Sigmoid colon (tissue), 7 donors: Measurements from ENCODE around the gene ZFAND3. TPM values are rescaled to one million over a fixed set of nuclear protein-coding genes. Genes with fewer than 3 reads are reported as not detected.

ENCODE experiments used
- DNase-seq: peaks from one replicate; pipeline ENCODE4 v3.0.0-alpha.2; 2019
- H3K27ac ChIP-seq, 4 donors: fragments of 200-600 bp; sonication (generic); one replicate each; pipeline ENCODE4 v1.5.1; 2016 to 2019; ENCODE audit warnings: mild to moderate bottlenecking in 1 of 4
- H3K27me3 ChIP-seq, 3 donors: fragments of 200-600 bp; sonication (generic); one replicate each; pipeline ENCODE4 v1.5.1; 2019; ENCODE audit warnings: mild to moderate bottlenecking in 1 of 3
- H3K36me3 ChIP-seq, 4 donors: fragments of 200-600 bp; sonication (generic); one replicate each; pipeline ENCODE4 v1.5.1; 2016 to 2019
- H3K4me1 ChIP-seq, 4 donors: fragments of 200-600 bp; sonication (generic); one replicate each; pipeline ENCODE4 v1.5.1; 2017 to 2019
- H3K4me3 ChIP-seq, 4 donors: fragments of 200-600 bp; sonication (generic); one replicate each; pipeline ENCODE4 v1.5.1; 2017 to 2019; ENCODE audit warnings: mild to moderate bottlenecking in 2 of 4, moderate library complexity in 1 of 4
- H3K9me3 ChIP-seq, 4 donors: fragments of 200-600 bp in 3 of 4; sonication (generic) in 3 of 4; one replicate each; pipeline versions ENCODE4 v1.5.1 to v1.6.1; 2013 to 2019
- EP300 ChIP-seq, 4 donors: sonication (generic); formaldehyde crosslinking; IDR thresholded peaks; one replicate each; pipeline ENCODE4 v1.6.1; 2017; ENCODE audit warnings: antibody characterized with exemption in 4 of 4
- POLR2A ChIP-seq, 2 donors: fragments of 450-650 bp; IDR thresholded peaks; one replicate each; pipeline ENCODE4 v1.6.1; 2016; ENCODE audit warnings: antibody characterized with exemption in 2 of 2, mild to moderate bottlenecking in 2 of 2, moderate library complexity in 2 of 2
- POLR2AphosphoS5 ChIP-seq, 4 donors: sonication (generic); formaldehyde crosslinking; IDR thresholded peaks; one replicate each; pipeline ENCODE4 v1.6.1; 2017; ENCODE audit warnings: antibody characterized with exemption in 4 of 4
- WGBS, 2 donors: extraction: QIAGEN DNeasy Blood & Tissue Kit; methylation state at CpG; one replicate each; pipeline ENCODE4 v1.1.7; 2013; 5-methylcytosine and 5-hydroxymethylcytosine counted together
- intact Hi-C: fragments of 100-400 bp; cut with DNase I; formaldehyde crosslinking; loops from one replicate; pipeline ENCODE4 v1.15.1; 2023
- polyA plus RNA-seq, 3 donors: library from polyadenylated mRNA; stranded (reverse); fragments of 200-250 nt; gene quantifications; one replicate each; pipeline ENCODE4 v1.2.3, GENCODE V29; 2013
- total RNA-seq, 4 donors: library from RNA; depleted of rRNA; stranded (reverse); fragments of >200 nt; gene quantifications; one replicate each; pipeline ENCODE4 v1.1.0, GENCODE V29; 2016
- TF ChIP-seq, protein P1 (sequence below), 4 experiments: fragments of 450-650 bp in 3 of 4; fragments of 200-600 bp in 1 of 4; IDR thresholded peaks; one replicate each; pipeline ENCODE4 v1.5.1; 2016 to 2019; ENCODE audit warnings: antibody characterized with exemption in 4 of 4, mild to moderate bottlenecking in 3 of 4, moderate library complexity in 2 of 4
- donor health status: healthy with polysubstance abuse.
- donor health status: Bipolar disorder and iron deficiency.
- donor health status: healthy.

ZFAND3 gene
- total and polyA plus RNA-seq, 7 donors: 32.4 to 54.8 (median 39.0) TPM

DNA sequence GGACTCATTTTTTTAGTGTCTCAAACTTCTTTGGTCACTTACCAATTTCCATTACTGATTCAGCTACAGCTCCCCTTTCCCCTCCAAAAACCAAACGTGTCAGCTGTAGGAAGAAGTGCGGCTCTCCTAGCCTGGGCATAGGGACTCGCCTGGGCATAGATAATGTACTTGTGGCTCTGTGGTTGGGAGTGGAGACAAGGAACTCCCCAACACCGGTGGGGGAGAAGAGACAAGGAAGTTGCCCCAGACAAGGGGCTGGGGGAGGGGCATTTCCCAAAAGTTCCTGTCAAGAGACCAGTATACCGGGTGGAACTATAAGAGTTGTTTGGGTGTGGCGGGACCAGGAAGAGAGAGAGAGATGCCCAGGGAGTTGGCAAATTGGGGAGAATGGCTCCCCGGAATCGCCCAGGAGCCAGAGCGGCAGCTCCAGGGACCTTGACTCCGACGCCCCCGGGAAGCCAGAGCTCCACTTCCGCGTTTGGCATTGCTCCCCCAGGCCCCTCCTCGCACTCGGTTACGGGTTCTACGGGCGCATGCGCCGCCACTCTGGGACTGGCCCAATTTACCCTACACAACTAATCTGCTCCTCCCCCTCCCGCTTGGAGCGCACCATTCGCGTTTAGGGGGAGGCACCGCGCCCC lies 871 bp upstream of the ZFAND3 start:
- H3K4me3 ChIP-seq: peak overlapping the region; percentile 88 to 94 (median 93)
- H3K9me3 ChIP-seq: no peaks in the 10 kb centered on the region
- WGBS, 2 donors: 0 to 1% methylated on average over 27 of the region's 27 CpGs
- TF ChIP-seq, protein P1, sequence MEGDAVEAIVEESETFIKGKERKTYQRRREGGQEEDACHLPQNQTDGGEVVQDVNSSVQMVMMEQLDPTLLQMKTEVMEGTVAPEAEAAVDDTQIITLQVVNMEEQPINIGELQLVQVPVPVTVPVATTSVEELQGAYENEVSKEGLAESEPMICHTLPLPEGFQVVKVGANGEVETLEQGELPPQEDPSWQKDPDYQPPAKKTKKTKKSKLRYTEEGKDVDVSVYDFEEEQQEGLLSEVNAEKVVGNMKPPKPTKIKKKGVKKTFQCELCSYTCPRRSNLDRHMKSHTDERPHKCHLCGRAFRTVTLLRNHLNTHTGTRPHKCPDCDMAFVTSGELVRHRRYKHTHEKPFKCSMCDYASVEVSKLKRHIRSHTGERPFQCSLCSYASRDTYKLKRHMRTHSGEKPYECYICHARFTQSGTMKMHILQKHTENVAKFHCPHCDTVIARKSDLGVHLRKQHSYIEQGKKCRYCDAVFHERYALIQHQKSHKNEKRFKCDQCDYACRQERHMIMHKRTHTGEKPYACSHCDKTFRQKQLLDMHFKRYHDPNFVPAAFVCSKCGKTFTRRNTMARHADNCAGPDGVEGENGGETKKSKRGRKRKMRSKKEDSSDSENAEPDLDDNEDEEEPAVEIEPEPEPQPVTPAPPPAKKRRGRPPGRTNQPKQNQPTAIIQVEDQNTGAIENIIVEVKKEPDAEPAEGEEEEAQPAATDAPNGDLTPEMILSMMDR (IDR thresholded peaks at IDR 0.05): no peak
- peak; percentile 71 to 79 for TF ChIP-seq POLR2A (IDR thresholded peaks at IDR 0.05)
- no peak for TF ChIP-seq EP300 (IDR thresholded peaks at IDR 0.05)
- peak; percentile 68 to 92 (median 82) for TF ChIP-seq POLR2AphosphoS5 (IDR thresholded peaks at IDR 0.05)
- DNase-seq: peak; percentile 99
- intact Hi-C loops: loop anchor here (5.0 to 10.0 kb wide), 2 partner anchors 196 to 819 kb away; partner anchors contain the start of gene BTBD9
- peak overlapping the region; percentile 97 to 98 (median 98) for H3K27ac ChIP-seq
- H3K36me3 ChIP-seq: no peaks in the 10 kb centered on the region
- H3K4me1 ChIP-seq: peaks cover 0 to 43% (median 41%) of the 10 kb centered on the region in 4 donors
- no peaks in the 10 kb centered on the region for H3K27me3 ChIP-seq

DNA sequence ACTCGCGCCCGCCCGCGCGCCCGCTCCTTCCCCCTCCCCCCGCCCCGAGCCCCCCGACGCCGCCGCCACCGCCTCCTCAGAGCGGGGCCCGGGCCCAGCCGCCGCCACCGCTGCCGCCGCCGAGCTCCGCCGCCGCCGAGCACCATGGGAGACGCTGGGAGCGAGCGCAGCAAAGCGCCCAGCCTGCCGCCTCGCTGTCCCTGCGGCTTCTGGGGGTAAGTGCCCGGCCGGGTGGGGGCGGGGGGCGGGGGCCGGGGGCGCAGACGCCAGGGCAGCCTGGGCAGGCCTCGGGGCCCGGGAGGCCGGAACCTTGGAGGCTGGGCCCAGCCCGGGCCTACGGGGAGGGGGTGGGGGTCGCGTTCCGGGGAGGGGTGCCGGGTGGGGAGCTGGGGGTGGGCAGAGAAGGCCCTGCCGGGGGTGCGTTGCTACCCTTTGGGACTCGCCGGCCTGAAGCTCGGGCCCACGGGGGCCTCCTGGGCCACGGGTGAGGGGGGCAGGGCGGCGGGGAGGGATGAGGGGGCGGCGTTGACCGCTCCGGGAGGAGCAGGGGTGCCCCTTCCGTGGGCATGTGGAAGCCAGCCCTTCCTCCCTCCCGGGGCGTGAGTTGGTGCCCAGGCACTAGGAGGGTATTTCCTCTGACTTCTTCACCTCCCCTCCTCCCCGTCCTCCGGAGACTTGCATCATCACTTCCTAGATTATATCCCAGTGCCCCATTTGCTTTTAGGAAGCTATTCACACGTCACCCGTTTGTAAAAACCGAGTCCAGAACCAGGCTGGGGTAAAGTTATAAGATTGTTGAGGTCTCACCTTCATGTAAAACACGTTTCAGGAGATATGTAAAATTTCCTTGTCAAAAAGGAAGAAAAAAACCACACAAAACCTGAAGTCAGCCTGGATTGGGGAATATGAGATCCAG lies 533 bp downstream of the ZFAND3 start:
- peak; percentile 82 for DNase-seq

GRCh38 chr6:37820718-37821079 lies 1.2 kb downstream of the ZFAND3 start:
- peak overlapping the region; percentile 97 to 98 (median 98) for H3K27ac ChIP-seq
- intact Hi-C loops: loop anchor here (5.0 kb wide), 1 partner anchor 882 kb away; the partner anchor contains the start of gene GLO1

More for the DNA sequence above, 533 bp downstream of the ZFAND3 start:
- Histone ChIP-seq H3K27ac (peak overlapping the region; percentile 97 to 98 (median 98)), H3K27me3 (no peaks in the 10 kb centered on the region), H3K4me1 (peaks cover 0 to 53% (median 48%) of the 10 kb centered on the region in 4 donors), H3K36me3 (no peaks in the 10 kb centered on the region), H3K9me3 (no peaks in the 10 kb centered on the region), H3K4me3 (peak overlapping the region; percentile 88 to 94 (median 93))
- WGBS, 2 donors: 1 to 2% methylated on average over 71 of the region's 71 CpGs
- intact Hi-C loops: loop anchor here (5.0 to 10.0 kb wide), 3 partner anchors 195 to 882 kb away; partner anchors contain the start of genes BTBD9 and GLO1
- TF ChIP-seq, protein P1 (IDR thresholded peaks at IDR 0.05): no peak
- TF ChIP-seq POLR2AphosphoS5 (IDR thresholded peaks at IDR 0.05): peak in 2 of 4 donors; percentile 53 to 57

GRCh38 chr6:37821446-37821845 lies 1.9 kb downstream of the ZFAND3 start:
- H3K4me3 ChIP-seq: no peak overlapping the region
- H3K36me3 ChIP-seq: no peaks in the 10 kb centered on the region
- TF ChIP-seq POLR2AphosphoS5 (IDR thresholded peaks at IDR 0.05) (no peak), EP300 (IDR thresholded peaks at IDR 0.05) (no peak), POLR2A (IDR thresholded peaks at IDR 0.05) (no peak)
- TF ChIP-seq, protein P1 (IDR thresholded peaks at IDR 0.05): no peak
- peaks cover 0 to 67% (median 59%) of the 10 kb centered on the region in 4 donors for H3K4me1 ChIP-seq
- peak overlapping the region in 1 of 4 donors; percentile 98 for H3K27ac ChIP-seq
- 82 to 89% methylated on average over 7 of the region's 7 CpGs for whole genome bisulfite sequencing, 2 donors
- DNase-seq: no peak
- no peaks in the 10 kb centered on the region for H3K9me3 ChIP-seq
- intact Hi-C loops: loop anchor here (5.0 kb wide), 1 partner anchor 881 kb away; the partner anchor contains the start of gene GLO1
- no peaks in the 10 kb centered on the region for H3K27me3 ChIP-seq

More at GRCh38 chr6:37820718-37821079, 1.2 kb downstream of the ZFAND3 start:
- Histone ChIP-seq H3K27me3 (no peaks in the 10 kb centered on the region), H3K36me3 (no peaks in the 10 kb centered on the region), H3K4me3 (peak overlapping the region; percentile 88 to 94 (median 93)), H3K9me3 (no peaks in the 10 kb centered on the region), H3K4me1 (peaks cover 0 to 60% (median 51%) of the 10 kb centered on the region in 4 donors)
- no peak for DNase-seq
- TF ChIP-seq POLR2AphosphoS5 (IDR thresholded peaks at IDR 0.05) (no peak), POLR2A (IDR thresholded peaks at IDR 0.05) (no peak), EP300 (IDR thresholded peaks at IDR 0.05) (no peak)
- TF ChIP-seq, protein P1 (IDR thresholded peaks at IDR 0.05): no peak
- 41 to 54% methylated on average over 3 of the region's 3 CpGs for WGBS, 2 donors
